GM06990 (cell line): ENCODE data around the gene WAPL.

Experiments
- DNase-seq: peaks from one replicate; pipeline ENCODE4 v3.0.0-alpha.2; 2011; ENCODE audit not compliant: insufficient read length; ENCODE audit errors: extremely low read depth
- H3K27me3 ChIP-seq: replicated peaks from 2 replicates; pipeline ENCODE4 v1.6.0; 2011; ENCODE audit warnings: low read length; ENCODE audit not compliant: control insufficient read depth, insufficient read depth
- H3K36me3 ChIP-seq: 2 replicates; pipeline ENCODE4 v1.5.1; 2011; ENCODE audit warnings: low read length; ENCODE audit not compliant: control insufficient read depth, insufficient read depth
- H3K4me3 ChIP-seq: replicated peaks from 2 replicates; pipeline ENCODE4 v1.5.1; 2011; ENCODE audit warnings: low read depth, mild to moderate bottlenecking, control low read depth, low read length
- CTCF ChIP-seq: IDR thresholded peaks from 2 replicates; pipeline ENCODE4 v1.5.1; 2011; ENCODE audit warnings: low read length, control low read depth, mild to moderate bottlenecking, inconsistent platforms; ENCODE audit not compliant: insufficient read depth, poor library complexity, severe bottlenecking

WAPL gene

GRCh38 chr10:86506499-86506898 is 15.1 kb downstream of the WAPL start:
- Histone ChIP-seq H3K27me3 (no peaks in the 10 kb centered on the region), H3K36me3 (peaks cover 2% of the 10 kb centered on the region), H3K4me3 (no peak overlapping the region)
- no peak for DNase-seq
- no peak for TF ChIP-seq CTCF

GRCh38 chr10:86506062-86506461 is 15.5 kb downstream of the WAPL start:
- H3K27me3 ChIP-seq, result no peaks in the 10 kb centered on the region
- no peak for TF ChIP-seq CTCF
- no peak overlapping the region for H3K4me3 ChIP-seq
- DNase-seq, result no peak
- H3K36me3 ChIP-seq, result peaks cover 2% of the 10 kb centered on the region

- no peak for DNase-seq
- no peak for TF ChIP-seq CTCF
- H3K4me3 ChIP-seq, result no peak overlapping the region
- peaks cover 4% of the 10 kb centered on the region; the same call in 1 of the 2 replicates for H3K36me3 ChIP-seq
- no peaks in the 10 kb centered on the region for H3K27me3 ChIP-seq
Measured at GRCh38 chr10:86504510-86504909, 17.1 kb downstream of the WAPL start.

GRCh38 chr10:86500846-86501245 is 20.7 kb downstream of the WAPL start:
- no peak for DNase-seq
- Histone ChIP-seq H3K27me3 (no peaks in the 10 kb centered on the region), H3K4me3 (no peak overlapping the region), H3K36me3 (peaks cover 2% of the 10 kb centered on the region; the same call in 1 of the 2 replicates)
- no peak for TF ChIP-seq CTCF

GRCh38 chr10:86498598-86498997 is 23.0 kb downstream of the WAPL start:
- H3K27me3 ChIP-seq, result no peaks in the 10 kb centered on the region
- H3K4me3 ChIP-seq, result no peak overlapping the region
- peaks cover 2% of the 10 kb centered on the region; the same call in 1 of the 2 replicates for H3K36me3 ChIP-seq
- no peak for DNase-seq
- TF ChIP-seq CTCF, result no peak

GRCh38 chr10:86497621-86498020 is 24.0 kb downstream of the WAPL start:
- no peak overlapping the region for H3K4me3 ChIP-seq
- H3K27me3 ChIP-seq, result no peaks in the 10 kb centered on the region
- peaks cover 2% of the 10 kb centered on the region for H3K36me3 ChIP-seq
- DNase-seq, result no peak
- TF ChIP-seq CTCF, result no peak
